Putamen (tissue), 1 donor: Measurements from ENCODE around the gene MAN2A1.

Experiments used
- DNase-seq: peaks from one replicate; pipeline ENCODE4 v3.0.0-alpha.2; 2016; ENCODE audit warnings: low spot score

MAN2A1 gene

GRCh38 chr5:109707531-109707930 is 17.8 kb downstream of the MAN2A1 start:
- no peak for DNase-seq

- no peak for DNase-seq
Observed at GRCh38 chr5:109708813-109709212, 19.1 kb downstream of the MAN2A1 start.

GRCh38 chr5:109709225-109709624 is 19.5 kb downstream of the MAN2A1 start:
- no peak for DNase-seq

GRCh38 chr5:109711673-109712072 is 21.9 kb downstream of the MAN2A1 start:
- no peak for DNase-seq

GRCh38 chr5:109713453-109713852 is 23.7 kb downstream of the MAN2A1 start:
- DNase-seq = no peak

- no peak for DNase-seq
Observed at GRCh38 chr5:109714592-109714991, 24.9 kb downstream of the MAN2A1 start.

GRCh38 chr5:109718216-109718615 is 28.5 kb downstream of the MAN2A1 start:
- DNase-seq = no peak

GRCh38 chr5:109718632-109719031 is 28.9 kb downstream of the MAN2A1 start:
- no peak for DNase-seq

GRCh38 chr5:109719978-109720377 is 30.3 kb downstream of the MAN2A1 start:
- DNase-seq = no peak

- no peak for DNase-seq
Observed at GRCh38 chr5:109721741-109722140, 32.0 kb downstream of the MAN2A1 start.

- DNase-seq = no peak
Observed at GRCh38 chr5:109723606-109724005, 33.9 kb downstream of the MAN2A1 start.

GRCh38 chr5:109725135-109725534 is 35.4 kb downstream of the MAN2A1 start:
- no peak for DNase-seq

- no peak for DNase-seq
Observed at GRCh38 chr5:109739741-109740728, 50.3 kb downstream of the MAN2A1 start.

GRCh38 chr5:109740966-109741365 is 51.2 kb downstream of the MAN2A1 start:
- DNase-seq = no peak

- no peak for DNase-seq
Observed at GRCh38 chr5:109741390-109741789, 51.7 kb downstream of the MAN2A1 start.

GRCh38 chr5:109743041-109743531 is 53.4 kb downstream of the MAN2A1 start:
- no peak for DNase-seq

GRCh38 chr5:109743770-109744212 is 54.1 kb downstream of the MAN2A1 start:
- no peak for DNase-seq

- DNase-seq = no peak
Observed at GRCh38 chr5:109744261-109744660, 54.5 kb downstream of the MAN2A1 start.

- no peak for DNase-seq
Observed at GRCh38 chr5:109748546-109748945, 58.8 kb downstream of the MAN2A1 start.

GRCh38 chr5:109750463-109750862 is 60.7 kb downstream of the MAN2A1 start:
- DNase-seq = no peak

GRCh38 chr5:109753279-109753678 is 63.6 kb downstream of the MAN2A1 start:
- DNase-seq = no peak

GRCh38 chr5:109754319-109754718 is 64.6 kb downstream of the MAN2A1 start:
- no peak for DNase-seq

GRCh38 chr5:109755761-109756160 is 66.0 kb downstream of the MAN2A1 start:
- no peak for DNase-seq
